H1 (cell line): ENCODE data around the gene C2CD4D. TPM values are rescaled to one million over a fixed set of nuclear protein-coding genes. Genes with fewer than 3 reads are reported as not detected.

Experiments used
- CTCF ChIA-PET: fragments of 300-600 bp; sonication (Branson Sonifier 250); formaldehyde crosslinking; loops from one replicate; lab custom pipeline; 2021; ENCODE audit not compliant: partially characterized antibody; lab: Charles Lee
- POLR2A ChIA-PET: fragments of 300-600 bp; sonication (Branson Sonifier 250); formaldehyde crosslinking; loops from one replicate; lab custom pipeline; 2021; ENCODE audit warnings: inconsistent platforms; ENCODE audit not compliant: partially characterized antibody; lab: Charles Lee
- DNase-seq, 2 experiments: peaks; one replicate each; pipeline versions ENCODE4 v3.0.0 to v3.0.0-alpha.2; 2010 to 2022; ENCODE audit warnings: low spot score in 2 of 2, low read depth in 1 of 2, mixed read lengths in 1 of 2
- FAIRE-seq: peaks from 2 replicates; lab custom pipeline; 2011; peaks lifted over from hg19 to GRCh38; lab: Jason Lieb, UNC
- H2AFZ ChIP-seq: 2 replicates; pipeline ENCODE4 v1.8.1; 2012; ENCODE audit warnings: low read length, inconsistent platforms
- H2AK5ac ChIP-seq: 2 replicates; pipeline ENCODE4 v1.6.1; 2013; ENCODE audit warnings: low read depth, low read length
- H2BK120ac ChIP-seq: replicated peaks from 2 replicates; pipeline ENCODE3; 2013; ENCODE audit warnings: low read depth, low read length, inconsistent platforms
- H2BK12ac ChIP-seq: 2 replicates; pipeline ENCODE4 v1.6.1; 2013; ENCODE audit warnings: low read depth, low read length
- H2BK15ac ChIP-seq: 2 replicates; pipeline ENCODE4 v1.6.1; 2013; ENCODE audit warnings: low read length
- H2BK20ac ChIP-seq: 2 replicates; pipeline ENCODE4 v1.6.1; 2013; ENCODE audit warnings: low read length
- H2BK5ac ChIP-seq: 2 replicates; pipeline ENCODE4 v1.6.1; 2013; ENCODE audit warnings: low read depth, low read length
- H3K14ac ChIP-seq: 2 replicates; pipeline ENCODE4 v1.6.1; 2013; ENCODE audit warnings: inconsistent platforms; ENCODE audit not compliant: insufficient read length
- H3K18ac ChIP-seq: 2 replicates; pipeline ENCODE4 v1.6.1; 2013; ENCODE audit warnings: low read length; ENCODE audit errors: extremely low read depth
- H3K23ac ChIP-seq: 2 replicates; pipeline ENCODE4 v1.6.1; 2013; ENCODE audit warnings: inconsistent platforms; ENCODE audit not compliant: insufficient read length
- H3K23me2 ChIP-seq: 2 replicates; pipeline ENCODE4 v1.6.1; 2013; ENCODE audit warnings: low read depth, low read length
- H3K27ac ChIP-seq: 2 replicates; pipeline ENCODE4 v1.6.1; 2011; ENCODE audit warnings: low read depth, low read length, inconsistent platforms
- H3K27me3 ChIP-seq, 4 experiments: replicated peaks in 1 of 4; 1 replicate in 1 of 4; 2 replicates in 3 of 4; pipeline versions ENCODE4 v1.6.1 to v1.8.1; 2011 to 2013; ENCODE audit warnings: low read length in 3 of 4, mild to moderate bottlenecking in 3 of 4, inconsistent platforms in 2 of 4, mixed read lengths in 2 of 4, moderate library complexity in 1 of 4; ENCODE audit not compliant: control insufficient read depth in 3 of 4, insufficient read depth in 3 of 4; ENCODE audit errors: extremely low read depth in 1 of 4
- H3K36me3 ChIP-seq, 4 experiments: 2 replicates each; pipeline versions ENCODE4 v1.6.1 to v1.8.1; 2011 to 2013; ENCODE audit warnings: mild to moderate bottlenecking in 4 of 4, low read length in 3 of 4, moderate library complexity in 2 of 4, control low read depth in 1 of 4, inconsistent platforms in 1 of 4; ENCODE audit not compliant: insufficient read depth in 4 of 4, control insufficient read depth in 2 of 4
- H3K4ac ChIP-seq: replicated peaks from 2 replicates; pipeline ENCODE3; 2013; ENCODE audit warnings: low read length, low read depth, mixed read lengths, inconsistent platforms; ENCODE audit not compliant: insufficient read length
- H3K4me1 ChIP-seq, 4 experiments: replicated peaks in 1 of 4; 1 replicate in 1 of 4; 2 replicates in 3 of 4; pipeline versions ENCODE4 v1.6.1 to v1.8.1; 2011 to 2013; ENCODE audit warnings: low read length in 3 of 4, inconsistent platforms in 2 of 4, mixed read lengths in 1 of 4; ENCODE audit not compliant: insufficient read depth in 4 of 4, control insufficient read depth in 3 of 4
- H3K4me2 ChIP-seq, 2 experiments: 2 replicates each; pipeline versions ENCODE4 v1.6.1 to v1.8.1; 2011 to 2013; ENCODE audit warnings: low read depth in 2 of 2, low read length in 2 of 2, control low read depth in 1 of 2, inconsistent platforms in 1 of 2, mild to moderate bottlenecking in 1 of 2; ENCODE audit not compliant: insufficient read depth in 1 of 2
- H3K4me3 ChIP-seq, 4 experiments: fragments of 200-600, 300-600 bp in 1 of 4; sonication (generic), shearing (Covaris generic), sonication (Bioruptor Twin) in 1 of 4; 2 replicates each; pipeline versions ENCODE4 v1.5.1 to v1.8.1; 2011 to 2016; ENCODE audit warnings: low read length in 4 of 4, low read depth in 3 of 4, control low read depth in 2 of 4, inconsistent platforms in 2 of 4, mild to moderate bottlenecking in 2 of 4, mixed read lengths in 1 of 4, moderate library complexity in 1 of 4; ENCODE audit not compliant: insufficient read depth in 2 of 4; ENCODE audit errors: extremely low read depth in 1 of 4
- H3K56ac ChIP-seq: replicated peaks from 2 replicates; pipeline ENCODE3; 2013; ENCODE audit warnings: low read depth, mild to moderate bottlenecking, mixed read lengths, low read length, inconsistent platforms; ENCODE audit not compliant: insufficient read length
- H3K79me1 ChIP-seq: 2 replicates; pipeline ENCODE4 v1.6.1; 2013; ENCODE audit warnings: low read depth, low read length, control low read depth
- H3K79me2 ChIP-seq, 2 experiments: 2 replicates each; pipeline versions ENCODE4 v1.6.1 to v1.8.1; 2012 to 2013; ENCODE audit warnings: low read length in 2 of 2, mild to moderate bottlenecking in 2 of 2, inconsistent platforms in 1 of 2; ENCODE audit not compliant: insufficient read depth in 2 of 2, control insufficient read depth in 1 of 2
- H3K9ac ChIP-seq, 4 experiments: replicated peaks in 1 of 4; 1 replicate in 1 of 4; 2 replicates in 3 of 4; pipeline versions ENCODE4 v1.6.1 to v1.8.1; 2011 to 2013; ENCODE audit warnings: low read depth in 3 of 4, low read length in 3 of 4, control low read depth in 2 of 4, mild to moderate bottlenecking in 2 of 4, moderate library complexity in 2 of 4, inconsistent platforms in 1 of 4; ENCODE audit errors: extremely low read depth in 1 of 4
- H3K9me3 ChIP-seq, 2 experiments: 2 replicates each; pipeline versions ENCODE4 v1.6.1 to v1.8.1; 2012 to 2013; ENCODE audit warnings: mild to moderate bottlenecking in 2 of 2, moderate library complexity in 2 of 2, control low read depth in 1 of 2, inconsistent platforms in 1 of 2, low read depth in 1 of 2, low read length in 1 of 2, mixed read lengths in 1 of 2; ENCODE audit not compliant: insufficient read depth in 2 of 2
- H4K20me1 ChIP-seq, 2 experiments: replicated peaks in 1 of 2; 2 replicates each; pipeline versions ENCODE3 to v1.8.1; 2011 to 2013; ENCODE audit warnings: inconsistent platforms in 2 of 2, low read length in 2 of 2, mild to moderate bottlenecking in 1 of 2; ENCODE audit not compliant: insufficient read depth in 2 of 2, control insufficient read depth in 1 of 2
- H4K5ac ChIP-seq: 2 replicates; pipeline ENCODE4 v1.6.1; 2013; ENCODE audit warnings: low read length, low read depth, mixed read lengths, inconsistent platforms; ENCODE audit not compliant: insufficient read length
- H4K8ac ChIP-seq: 2 replicates; pipeline ENCODE4 v1.8.0; 2013; ENCODE audit warnings: mild to moderate bottlenecking, moderate library complexity, low read length, inconsistent platforms; ENCODE audit not compliant: insufficient read depth; ENCODE audit errors: extremely low read depth
- H4K91ac ChIP-seq: replicated peaks from 2 replicates; pipeline ENCODE3; 2013; ENCODE audit warnings: low read length, mixed read lengths, inconsistent platforms; ENCODE audit not compliant: insufficient read length
- BACH1 ChIP-seq: IDR thresholded peaks from 2 replicates; pipeline ENCODE4 v1.6.1; 2012; ENCODE audit warnings: low read length, improper control_type of control experiment
- CTCF ChIP-seq, 3 experiments: IDR thresholded peaks; 1 replicate in 2 of 3; 2 replicates in 1 of 3; pipeline versions ENCODE4 v1.5.1 to v1.6.1; 2011; ENCODE audit warnings: low read length in 3 of 3, mild to moderate bottlenecking in 3 of 3, inconsistent platforms in 2 of 3, low read depth in 1 of 3, moderate library complexity in 1 of 3; ENCODE audit not compliant: insufficient read depth in 1 of 3; ENCODE audit errors: control extremely low read depth in 1 of 3
- EGR1 ChIP-seq: IDR thresholded peaks from 2 replicates; pipeline ENCODE4 v1.6.1; 2011; ENCODE audit warnings: low read depth, low read length, borderline replicate concordance
- EP300 ChIP-seq, 2 experiments: IDR thresholded peaks; 1 replicate in 1 of 2; 2 replicates in 1 of 2; pipeline ENCODE4 v1.6.1; 2011 to 2012; ENCODE audit warnings: low read depth in 2 of 2, low read length in 2 of 2, mild to moderate bottlenecking in 2 of 2, borderline replicate concordance in 1 of 2, inconsistent platforms in 1 of 2, moderate library complexity in 1 of 2
- JUND ChIP-seq: IDR thresholded peaks from 2 replicates; pipeline ENCODE4 v1.6.1; 2011; ENCODE audit warnings: mild to moderate bottlenecking, improper control_type of control experiment, low read length
- WGBS, 2 experiments: shearing (Covaris generic) in 1 of 2; methylation state at CpG; one replicate each; pipeline versions ENCODE4 v1.1.6 to v1.1.7; 2013 to 2015; ENCODE audit warnings: low lambda C conversion rate in 2 of 2, mixed read lengths in 2 of 2, inconsistent platforms in 1 of 2, low coverage in 1 of 2, missing lambda C conversion rate in 1 of 2; ENCODE audit not compliant: insufficient replicate concordance in 2 of 2, insufficient coverage in 1 of 2, insufficient read length in 1 of 2; ENCODE audit errors: extremely low coverage in 1 of 2, missing lambda C conversion rate in 1 of 2; 5-methylcytosine and 5-hydroxymethylcytosine counted together
- polyA plus RNA-seq, 7 experiments: library from polyadenylated mRNA; depleted of rRNA in 3 of 7; stranded (reverse) in 5 of 7; unstranded in 2 of 7; fragments of >200 nt in 5 of 7; fragments of 200-250 nt in 2 of 7; gene quantifications; 1 replicate in 5 of 7; 2 replicates in 1 of 7; 4 replicates in 1 of 7; pipeline versions ENCODE4 v1.2.1 to v1.2.3, GENCODE V29; 2011 to 2013; ENCODE audit warnings: missing spikeins in 2 of 7, mixed read lengths in 2 of 7
- total RNA-seq: library from RNA; stranded (reverse); fragmentation: NEBNext Ultra II Directional; extraction: Animal tissue kit (Norgen Biotek cat#: 25700); gene quantifications from 2 replicates; pipeline ENCODE4 v1.2.1, GENCODE V29; 2021

Gene C2CD4D
- total and polyA plus RNA-seq, 2 of the 8 experiments (the other 6 are each of a cell fraction or from before 2014, with no cell fraction given): 0.41 to 0.71 TPM

- Histone ChIP-seq H2BK120ac (no peak overlapping the region), H4K8ac (no peak overlapping the region), H3K23ac (no peak overlapping the region), H3K27me3 (no peaks in the 10 kb centered on the region), H3K36me3 (no peaks in the 10 kb centered on the region), H4K5ac (no peak overlapping the region), H3K18ac (no peak overlapping the region), H4K91ac (peak overlapping the region; percentile 39), H3K56ac (no peak overlapping the region), H3K27ac (no peak overlapping the region), H3K79me1 (no peaks in the 10 kb centered on the region), H3K4ac (no peak overlapping the region), H3K9me3 (no peaks in the 10 kb centered on the region), H2BK15ac (peak overlapping the region; percentile 81; the same call in 1 of the 2 replicates), H3K9ac (no peak overlapping the region; a peak in 1 of 7 replicates), H3K4me3 (no peak overlapping the region; a peak in 1 of 8 replicates), H3K23me2 (0 out of 2 replicates have a peak, but pooled peaks cover 4% of the 10 kb centered on the region), H3K14ac (no peak overlapping the region), H3K4me1 (peaks cover 6 to 11% (median 7%) of the 10 kb centered on the region in 4 experiments), H2AK5ac (no peak overlapping the region), H4K20me1 (no peaks in the 10 kb centered on the region), H2BK20ac (no peak overlapping the region), H2BK12ac (peak overlapping the region; percentile 43; the same call in 1 of the 2 replicates), H2AFZ (no peak overlapping the region), H3K79me2 (no peaks in the 10 kb centered on the region), H2BK5ac (no peak overlapping the region), H3K4me2 (0 out of 4 replicates have a peak overlapping the region, but pooled peaks have one; percentile 11 to 30)
- ChIA-PET POLR2A (interaction anchor here (1.3 kb wide), 1 partner anchor 12 kb away, joined by 4 read pairs; no protein-coding TSS in a partner anchor), CTCF (interaction anchor here (0.6 to 1.3 kb wide), 8 partner anchors 9 to 407 kb away, joined by 3 to 7 read pairs (median 3); no protein-coding TSS in a partner anchor)
- peak; percentile 47; the same call in 1 of the 2 replicates for TF ChIP-seq JUND
- peak in 1 of 2 experiments; percentile 37; a peak in 1 of 3 replicates for TF ChIP-seq EP300 (IDR thresholded peaks at IDR 0.05; ENCODE audit: borderline replicate concordance in 1 of 2, low read depth in 2 of 2, low read length in 2 of 2)
- peak; percentile 10; the same call in 1 of the 2 replicates for TF ChIP-seq BACH1
- peak in 1 of 3 experiments; percentile 3; a peak in 2 of 4 replicates for TF ChIP-seq CTCF (IDR thresholded peaks at IDR 0.05; ENCODE audit: control extremely low read depth in 1 of 3, insufficient read depth in 1 of 3, low read depth in 1 of 3, low read length in 3 of 3)
- TF ChIP-seq EGR1: no peak
- FAIRE-seq (no peak), DNase-seq (no peak)
- 56% methylated on average over 6 of the region's 6 CpGs; no CpG with 5 or more reads in 1 of the 2 experiments for WGBS, 2 experiments
Observed at GRCh38 chr1:151846062-151846568, 6.5 kb upstream of the C2CD4D start.
